CD4-positive, alpha-beta T cell treated with Interleukin-6 for 4 hours (primary cell): Measurements from ENCODE around the gene CCDC57.

Source experiments
- DNase-seq: peaks from one replicate; pipeline ENCODE4 v3.0.0-alpha.2; 2020; ENCODE audit warnings: mixed read lengths

The CCDC57 gene

GRCh38 chr17:82245134-82246039 lies 32.7 kb upstream of the CCDC57 start:
- no peak for DNase-seq

- DNase-seq, result peak; percentile 45
Measured at GRCh38 chr17:82244413-82245133, 31.9 kb upstream of the CCDC57 start.

GRCh38 chr17:82243648-82244412 lies 31.2 kb upstream of the CCDC57 start:
- no peak for DNase-seq

GRCh38 chr17:82242977-82243647 lies 30.5 kb upstream of the CCDC57 start:
- DNase-seq, result no peak

- no peak for DNase-seq
Measured at GRCh38 chr17:82242698-82242976, 30.0 kb upstream of the CCDC57 start.

GRCh38 chr17:82241926-82242697 lies 29.5 kb upstream of the CCDC57 start:
- no peak for DNase-seq

- DNase-seq, result peak; percentile 32
Measured at GRCh38 chr17:82241183-82241925, 28.7 kb upstream of the CCDC57 start.

- no peak for DNase-seq
Measured at GRCh38 chr17:82240506-82241182, 28.0 kb upstream of the CCDC57 start.

GRCh38 chr17:82239926-82240505 lies 27.4 kb upstream of the CCDC57 start:
- DNase-seq, result no peak

- DNase-seq, result no peak
Measured at GRCh38 chr17:82239401-82239925, 26.8 kb upstream of the CCDC57 start.

GRCh38 chr17:82238472-82239201 lies 26.0 kb upstream of the CCDC57 start:
- peak; percentile 86 for DNase-seq

GRCh38 chr17:82237746-82238471 lies 25.3 kb upstream of the CCDC57 start:
- no peak for DNase-seq

- DNase-seq, result no peak
Measured at GRCh38 chr17:82237083-82237745, 24.6 kb upstream of the CCDC57 start.

- peak; percentile 81 for DNase-seq
Measured at GRCh38 chr17:82236142-82236971, 23.7 kb upstream of the CCDC57 start.

- no peak for DNase-seq
Measured at GRCh38 chr17:82235775-82236141, 23.1 kb upstream of the CCDC57 start.

GRCh38 chr17:82235056-82235774 lies 22.6 kb upstream of the CCDC57 start:
- DNase-seq, result no peak
